ENCODE results near the gene USP28.
"Not testable (repeated sequence)": the region's sequence is repeated elsewhere in the genome, so short reads cannot be mapped to it uniquely, and the experiment has no call there.

USP28 gene

GRCh38 chr11:113771964-113772363 is 103.4 kb downstream of the USP28 start:
- no peak for DNase-seq

- no peak for DNase-seq
Observed at GRCh38 chr11:113764527-113765219, 110.7 kb downstream of the USP28 start.

- not testable (repeated sequence) for DNase-seq
Observed at GRCh38 chr11:113763040-113763439, 112.3 kb downstream of the USP28 start.

GRCh38 chr11:113760241-113760640 is 115.1 kb downstream of the USP28 start:
- DNase-seq, result no peak

GRCh38 chr11:113752932-113753331 is 122.4 kb downstream of the USP28 start:
- DNase-seq, result no peak

Data from CD4-positive, alpha-beta T cell treated with Interleukin-1 beta for 1 hour (primary cell).